ENCODE measurements around the gene IQGAP2. TPM values are rescaled to one million over a fixed set of nuclear protein-coding genes. Genes with fewer than 3 reads are reported as not detected.

IQGAP2 gene
- total RNA-seq, 1 donor, result 0.36 TPM

DNA sequence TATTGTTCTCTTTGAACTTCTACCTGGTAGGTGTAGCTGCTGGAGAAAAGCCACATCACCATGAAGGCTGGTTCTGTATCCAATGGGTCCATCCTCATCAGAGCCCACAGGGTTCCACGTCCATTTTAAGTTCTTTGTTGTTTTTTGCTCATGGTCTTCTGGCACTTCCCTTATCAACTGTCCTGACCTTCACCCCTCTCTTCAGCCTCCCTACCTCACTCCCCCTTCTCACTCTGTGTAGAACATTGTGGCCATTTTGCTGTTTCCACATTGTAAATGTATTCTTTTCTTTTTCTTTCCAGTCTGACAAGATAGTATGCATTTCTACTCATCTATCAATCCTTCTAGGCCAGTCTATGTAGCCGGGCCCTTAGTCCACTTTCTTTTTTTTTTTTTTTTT is 264.4 kb downstream of the IQGAP2 start:
- H4K20me1 ChIP-seq (ENCODE audit: insufficient read depth, low read length), result no peaks in the 10 kb centered on the region
- no peak overlapping the region for H3K4me2 ChIP-seq (ENCODE audit: insufficient read depth, low read length)
- no peaks in the 10 kb centered on the region for H3K79me2 ChIP-seq (ENCODE audit: insufficient read depth, low read length)
- H3K36me3 ChIP-seq (ENCODE audit: insufficient read depth, low read length), result no peaks in the 10 kb centered on the region
- no peak overlapping the region for H3K4me3 ChIP-seq (ENCODE audit: insufficient read depth, low read length)
- no peak for DNase-seq (ENCODE audit: insufficient read length, low spot score, missing footprints)
- TF ChIP-seq, protein P1, sequence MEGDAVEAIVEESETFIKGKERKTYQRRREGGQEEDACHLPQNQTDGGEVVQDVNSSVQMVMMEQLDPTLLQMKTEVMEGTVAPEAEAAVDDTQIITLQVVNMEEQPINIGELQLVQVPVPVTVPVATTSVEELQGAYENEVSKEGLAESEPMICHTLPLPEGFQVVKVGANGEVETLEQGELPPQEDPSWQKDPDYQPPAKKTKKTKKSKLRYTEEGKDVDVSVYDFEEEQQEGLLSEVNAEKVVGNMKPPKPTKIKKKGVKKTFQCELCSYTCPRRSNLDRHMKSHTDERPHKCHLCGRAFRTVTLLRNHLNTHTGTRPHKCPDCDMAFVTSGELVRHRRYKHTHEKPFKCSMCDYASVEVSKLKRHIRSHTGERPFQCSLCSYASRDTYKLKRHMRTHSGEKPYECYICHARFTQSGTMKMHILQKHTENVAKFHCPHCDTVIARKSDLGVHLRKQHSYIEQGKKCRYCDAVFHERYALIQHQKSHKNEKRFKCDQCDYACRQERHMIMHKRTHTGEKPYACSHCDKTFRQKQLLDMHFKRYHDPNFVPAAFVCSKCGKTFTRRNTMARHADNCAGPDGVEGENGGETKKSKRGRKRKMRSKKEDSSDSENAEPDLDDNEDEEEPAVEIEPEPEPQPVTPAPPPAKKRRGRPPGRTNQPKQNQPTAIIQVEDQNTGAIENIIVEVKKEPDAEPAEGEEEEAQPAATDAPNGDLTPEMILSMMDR (IDR thresholded peaks at IDR 0.05; ENCODE audit: extremely low read depth, low read depth, low read length), result no peak
- H3K9me3 ChIP-seq (ENCODE audit: low read depth, low read length), result no peaks in the 10 kb centered on the region
- H3K27ac ChIP-seq (ENCODE audit: low read depth, low read length), result no peak overlapping the region
- H2AFZ ChIP-seq (ENCODE audit: low read length), result no peak overlapping the region
- no peaks in the 10 kb centered on the region for H3K27me3 ChIP-seq (ENCODE audit: insufficient read depth, low read length)
- H3K4me1 ChIP-seq (ENCODE audit: insufficient read depth, low read length), result no peaks in the 10 kb centered on the region

DNA sequence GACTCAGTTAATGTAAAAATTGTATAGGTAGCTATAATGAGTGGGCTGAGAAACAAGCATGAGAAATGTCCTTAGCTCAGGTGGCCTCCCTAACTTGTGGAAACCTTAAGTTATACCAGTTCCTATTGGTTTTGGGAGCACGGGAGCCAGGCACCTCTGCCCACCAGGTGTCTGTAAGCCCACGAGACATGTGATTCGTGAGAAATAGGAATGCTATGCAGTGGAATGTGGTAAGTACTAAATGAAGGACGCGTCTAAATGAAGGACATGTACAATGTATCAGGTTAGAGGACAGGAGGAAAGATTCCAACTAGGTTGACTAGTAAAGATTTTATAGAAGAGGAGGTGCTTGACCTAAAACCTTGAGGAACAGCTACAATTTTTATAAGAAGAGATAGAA is 266.2 kb downstream of the IQGAP2 start:
- no peaks in the 10 kb centered on the region for H3K36me3 ChIP-seq (ENCODE audit: insufficient read depth, low read length)
- H3K79me2 ChIP-seq (ENCODE audit: insufficient read depth, low read length), result no peaks in the 10 kb centered on the region
- H2AFZ ChIP-seq (ENCODE audit: low read length), result no peak overlapping the region
- no peaks in the 10 kb centered on the region for H3K9me3 ChIP-seq (ENCODE audit: low read depth, low read length)
- no peaks in the 10 kb centered on the region for H3K4me1 ChIP-seq (ENCODE audit: insufficient read depth, low read length)
- no peak overlapping the region for H3K4me3 ChIP-seq (ENCODE audit: insufficient read depth, low read length)
- DNase-seq (ENCODE audit: insufficient read length, low spot score, missing footprints), result no peak
- H4K20me1 ChIP-seq (ENCODE audit: insufficient read depth, low read length), result no peaks in the 10 kb centered on the region
- H3K4me2 ChIP-seq (ENCODE audit: insufficient read depth, low read length), result no peak overlapping the region
- H3K27ac ChIP-seq (ENCODE audit: low read depth, low read length), result no peak overlapping the region
- TF ChIP-seq, protein P1 (IDR thresholded peaks at IDR 0.05; ENCODE audit: extremely low read depth, low read depth, low read length), result no peak
- H3K27me3 ChIP-seq (ENCODE audit: insufficient read depth, low read length), result no peaks in the 10 kb centered on the region

DNA sequence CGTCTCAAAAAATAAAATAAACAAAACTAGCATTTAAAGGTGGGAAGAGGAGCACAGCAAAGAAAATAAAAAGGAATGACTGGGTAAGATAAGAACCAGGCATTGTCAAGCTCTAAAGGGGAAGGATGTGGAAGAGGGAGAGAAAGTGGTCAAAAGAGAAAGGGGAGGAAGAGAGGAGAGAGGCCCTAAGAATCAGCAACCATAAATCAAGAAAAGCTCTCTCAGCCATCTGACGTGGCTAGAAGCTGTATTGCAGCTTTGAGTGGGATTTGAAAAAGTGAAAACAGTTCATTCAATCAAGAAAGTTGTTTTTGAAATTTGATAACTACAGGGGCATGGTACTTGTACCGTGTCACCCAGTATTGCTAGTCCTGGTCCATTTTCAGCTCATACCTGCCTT is 267.4 kb downstream of the IQGAP2 start:
- Histone ChIP-seq H3K79me2 (ENCODE audit: insufficient read depth, low read length) (no peaks in the 10 kb centered on the region), H3K27ac (ENCODE audit: low read depth, low read length) (no peak overlapping the region), H3K36me3 (ENCODE audit: insufficient read depth, low read length) (no peaks in the 10 kb centered on the region), H3K9me3 (ENCODE audit: low read depth, low read length) (no peaks in the 10 kb centered on the region), H3K27me3 (ENCODE audit: insufficient read depth, low read length) (no peaks in the 10 kb centered on the region), H2AFZ (ENCODE audit: low read length) (no peak overlapping the region), H4K20me1 (ENCODE audit: insufficient read depth, low read length) (no peaks in the 10 kb centered on the region), H3K4me1 (ENCODE audit: insufficient read depth, low read length) (no peaks in the 10 kb centered on the region), H3K4me2 (ENCODE audit: insufficient read depth, low read length) (no peak overlapping the region), H3K4me3 (ENCODE audit: insufficient read depth, low read length) (no peak overlapping the region)
- TF ChIP-seq, protein P1 (IDR thresholded peaks at IDR 0.05; ENCODE audit: extremely low read depth, low read depth, low read length), result no peak
- DNase-seq (ENCODE audit: insufficient read length, low spot score, missing footprints), result no peak

DNA sequence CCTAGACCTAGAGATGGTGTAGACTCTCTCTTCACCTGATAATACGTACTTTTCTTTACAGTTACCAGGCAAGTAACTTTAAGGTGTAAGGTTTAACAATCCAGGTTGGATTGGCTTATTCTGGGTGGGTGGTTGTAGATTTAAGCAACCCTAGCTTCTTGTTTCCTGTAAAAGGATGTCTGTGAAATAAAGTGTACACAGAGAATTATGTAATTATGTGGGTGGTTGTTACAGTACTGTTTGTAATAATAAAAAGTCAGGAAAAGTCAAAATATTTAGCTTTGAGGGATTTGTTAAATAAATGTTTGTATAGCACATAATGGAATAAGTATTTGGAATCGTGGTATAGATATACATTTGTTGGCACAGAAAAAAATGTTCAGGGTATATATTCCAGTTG is 269.2 kb downstream of the IQGAP2 start:
- H3K4me1 ChIP-seq (ENCODE audit: insufficient read depth, low read length), result no peaks in the 10 kb centered on the region
- no peaks in the 10 kb centered on the region for H3K36me3 ChIP-seq (ENCODE audit: insufficient read depth, low read length)
- H2AFZ ChIP-seq (ENCODE audit: low read length), result no peak overlapping the region
- no peaks in the 10 kb centered on the region for H4K20me1 ChIP-seq (ENCODE audit: insufficient read depth, low read length)
- H3K9me3 ChIP-seq (ENCODE audit: low read depth, low read length), result no peaks in the 10 kb centered on the region
- DNase-seq (ENCODE audit: insufficient read length, low spot score, missing footprints), result no peak
- H3K4me2 ChIP-seq (ENCODE audit: insufficient read depth, low read length), result no peak overlapping the region
- H3K27ac ChIP-seq (ENCODE audit: low read depth, low read length), result no peak overlapping the region
- no peaks in the 10 kb centered on the region for H3K79me2 ChIP-seq (ENCODE audit: insufficient read depth, low read length)
- H3K27me3 ChIP-seq (ENCODE audit: insufficient read depth, low read length), result no peaks in the 10 kb centered on the region
- H3K4me3 ChIP-seq (ENCODE audit: insufficient read depth, low read length), result no peak overlapping the region
- TF ChIP-seq, protein P1 (IDR thresholded peaks at IDR 0.05; ENCODE audit: extremely low read depth, low read depth, low read length), result no peak

Data from osteoblast (primary cell).